ENCODE measurements around the gene SPAG7. TPM values are rescaled to one million over a fixed set of nuclear protein-coding genes. Genes with fewer than 3 reads are reported as not detected.

The SPAG7 gene
- total RNA-seq, 2 experiments from 2014 or later = 60.6 to 65.8 TPM

GRCh38 chr17:4942760-4943508 lies 24.7 kb downstream of the SPAG7 start:
- peak overlapping the region; percentile 90 for H3K4me3 Mint-ChIP-seq
- CTCF ChIA-PET = no interaction called here
- H3K4me1 Mint-ChIP-seq (ENCODE audit: low read depth) = peaks cover 63% of the 10 kb centered on the region
- H3K9me3 Mint-ChIP-seq = no peaks in the 10 kb centered on the region
- intact Hi-C loops (cut with micrococcal nuclease) = loop anchor here (5.0 to 10.0 kb wide), 2 partner anchors 44 to 798 kb away; partner anchors contain the start of genes CAMTA2, CYB5D2 and ZZEF1
- peak overlapping the region; percentile 95 for H3K27ac Mint-ChIP-seq
- peaks cover 83% of the 10 kb centered on the region for H3K36me3 Mint-ChIP-seq
- peaks cover 1% of the 10 kb centered on the region for H3K27me3 Mint-ChIP-seq
- no peak for DNase-seq
- POLR2A ChIA-PET = interaction anchor here (21.0 kb wide), 1 partner anchor 23 kb away, joined by 346 read pairs; the partner anchor contains the start of gene SPAG7

- intact Hi-C loops (cut with micrococcal nuclease) = loop anchor here (2.0 to 10.0 kb wide), 6 partner anchors 38 to 796 kb away; partner anchors contain the start of genes ARRB2, CAMTA2, CHRNE and CYB5D2
- Mint-ChIP-seq H3K4me3 (peak overlapping the region; percentile 90), H3K27me3 (peaks cover 1% of the 10 kb centered on the region), H3K27ac (peak overlapping the region; percentile 95), H3K4me1 (ENCODE audit: low read depth) (peaks cover 58% of the 10 kb centered on the region), H3K36me3 (peaks cover 72% of the 10 kb centered on the region), H3K9me3 (no peaks in the 10 kb centered on the region)
- ChIA-PET CTCF (interaction anchor here (1.6 to 2.1 kb wide), 2 partner anchors 26 to 42 kb away, joined by 5 read pairs; partner anchors contain the start of genes C17orf107 and SPAG7), POLR2A (interaction anchor here (1.0 to 21.0 kb wide), 4 partner anchors 9 to 56 kb away, joined by 3 to 346 read pairs (median 35); partner anchors contain the start of genes ENO3, INCA1, KIF1C and PFN1)
- DNase-seq = no peak
These were observed 26.4 kb downstream of the SPAG7 start for GRCh38 chr17:4941319-4941610.

- Mint-ChIP-seq H3K4me1 (ENCODE audit: low read depth) (peaks cover 55% of the 10 kb centered on the region), H3K9me3 (no peaks in the 10 kb centered on the region), H3K27ac (peak overlapping the region; percentile 95), H3K36me3 (peaks cover 70% of the 10 kb centered on the region), H3K27me3 (peaks cover 1% of the 10 kb centered on the region), H3K4me3 (peak overlapping the region; percentile 90)
- POLR2A ChIA-PET = interaction anchor here (0.6 to 21.0 kb wide), 12 partner anchors 9 to 481 kb away, joined by 3 to 346 read pairs (median 6); partner anchors contain the start of genes C17orf107, CAMTA2, ENO3 and INCA1
- CTCF ChIA-PET = interaction anchor here (0.8 to 2.4 kb wide), 14 partner anchors 11 to 231 kb away, joined by 3 to 13 read pairs (median 4); partner anchors contain the start of genes C17orf107, CHRNE, GLTPD2 and SPAG7
- DNase-seq = peak; percentile 70
- intact Hi-C loops (cut with micrococcal nuclease) = loop anchor here (1.0 to 10.0 kb wide), 8 partner anchors 8 to 796 kb away; partner anchors contain the start of genes ARRB2, CAMTA2, CHRNE and CYB5D2
These were observed 26.9 kb downstream of the SPAG7 start for GRCh38 chr17:4940555-4941318.

GRCh38 chr17:4939796-4940554 lies 27.6 kb downstream of the SPAG7 start, which contains the start of the genes RNF167 and SLC25A11:
RNF167 (plus strand) TSS chr17:4940268; CDS start chr17:4940910, 642 bp downstream.
SLC25A11 (minus strand) TSS chr17:4940046; CDS start chr17:4939910, 136 bp downstream.
- intact Hi-C loops (cut with micrococcal nuclease) = loop anchor here (1.0 to 10.0 kb wide), 9 partner anchors 8 to 795 kb away; partner anchors contain the start of genes ARRB2, CAMTA2, CHRNE and CYB5D2
- H3K4me3 Mint-ChIP-seq = peak within 1 kb of the TSS; percentile 90
- peak within 1 kb of the TSS; percentile 95 for H3K27ac Mint-ChIP-seq
- H3K27me3 Mint-ChIP-seq = peaks cover 1% of the 10 kb centered on the region
- DNase-seq = peak; percentile 97
- no peaks in the 10 kb centered on the region for H3K9me3 Mint-ChIP-seq
- peaks cover 47% of the 10 kb centered on the region for H3K4me1 Mint-ChIP-seq (ENCODE audit: low read depth)
- ChIA-PET CTCF (interaction anchor here (0.8 to 2.4 kb wide), 16 partner anchors 11 to 230 kb away, joined by 3 to 13 read pairs (median 4); partner anchors contain the start of genes C17orf107, CAMTA2, CHRNE and GLTPD2), POLR2A (interaction anchor here (0.6 to 21.0 kb wide), 12 partner anchors 10 to 481 kb away, joined by 3 to 346 read pairs (median 6); partner anchors contain the start of genes C17orf107, CAMTA2, ENO3 and INCA1)
- H3K36me3 Mint-ChIP-seq = peaks cover 64% of the 10 kb centered on the region

- H3K4me3 Mint-ChIP-seq = peak overlapping the region; percentile 90
- peaks cover 59% of the 10 kb centered on the region for H3K36me3 Mint-ChIP-seq
- H3K4me1 Mint-ChIP-seq (ENCODE audit: low read depth) = peaks cover 45% of the 10 kb centered on the region
- POLR2A ChIA-PET = interaction anchor here (1.1 to 21.0 kb wide), 10 partner anchors 10 to 302 kb away, joined by 3 to 346 read pairs (median 6); partner anchors contain the start of genes C17orf107, CAMTA2, ENO3 and INCA1
- no peaks in the 10 kb centered on the region for H3K9me3 Mint-ChIP-seq
- DNase-seq = no peak
- intact Hi-C loops (cut with micrococcal nuclease) = loop anchor here (1.0 kb wide), 1 partner anchor 30 kb away; no protein-coding TSS in a partner anchor
- H3K27ac Mint-ChIP-seq = peak overlapping the region; percentile 95
- CTCF ChIA-PET = interaction anchor here (0.8 to 2.4 kb wide), 12 partner anchors 19 to 230 kb away, joined by 3 to 13 read pairs (median 5); partner anchors contain the start of genes C17orf107, CAMTA2, CHRNE and GLTPD2
- peaks cover 1% of the 10 kb centered on the region for H3K27me3 Mint-ChIP-seq
These were observed 28.1 kb downstream of the SPAG7 start for GRCh38 chr17:4939546-4939795.

GRCh38 chr17:4938688-4939545 lies 28.7 kb downstream of the SPAG7 start:
- peak overlapping the region; percentile 90 for H3K4me3 Mint-ChIP-seq
- CTCF ChIA-PET = interaction anchor here (0.8 to 2.4 kb wide), 9 partner anchors 19 to 229 kb away, joined by 3 to 13 read pairs (median 5); partner anchors contain the start of genes CAMTA2, CHRNE and SPAG7

GRCh38 chr17:4938069-4938491 lies 29.5 kb downstream of the SPAG7 start:
- H3K4me3 Mint-ChIP-seq = peak overlapping the region; percentile 90
- peaks cover 44% of the 10 kb centered on the region for H3K4me1 Mint-ChIP-seq (ENCODE audit: low read depth)
- intact Hi-C loops (cut with micrococcal nuclease) = no loop called here
- DNase-seq = no peak
- H3K27me3 Mint-ChIP-seq = peaks cover 1% of the 10 kb centered on the region
- peak overlapping the region; percentile 95 for H3K27ac Mint-ChIP-seq
- ChIA-PET POLR2A (interaction anchor here (4.2 to 21.0 kb wide), 2 partner anchors 12 to 28 kb away, joined by 64 to 346 read pairs; partner anchors contain the start of genes ENO3, PFN1 and SPAG7), CTCF (interaction anchor here (0.9 to 1.3 kb wide), 2 partner anchors 35 to 94 kb away, joined by 3 read pairs; partner anchors contain the start of gene CHRNE)
- H3K36me3 Mint-ChIP-seq = peaks cover 50% of the 10 kb centered on the region
- H3K9me3 Mint-ChIP-seq = no peaks in the 10 kb centered on the region

More at GRCh38 chr17:4938688-4939545, 28.7 kb downstream of the SPAG7 start:
- Mint-ChIP-seq H3K27ac (peak overlapping the region; percentile 95), H3K27me3 (peaks cover 1% of the 10 kb centered on the region), H3K4me1 (ENCODE audit: low read depth) (peaks cover 45% of the 10 kb centered on the region), H3K9me3 (no peaks in the 10 kb centered on the region), H3K36me3 (peaks cover 55% of the 10 kb centered on the region)
- DNase-seq = no peak
- intact Hi-C loops (cut with micrococcal nuclease) = loop anchor here (1.0 kb wide), 1 partner anchor 30 kb away; no protein-coding TSS in a partner anchor
- POLR2A ChIA-PET = interaction anchor here (1.1 to 21.0 kb wide), 9 partner anchors 11 to 303 kb away, joined by 3 to 346 read pairs (median 7); partner anchors contain the start of genes C17orf107, CAMTA2, ENO3 and PFN1

- Mint-ChIP-seq H3K36me3 (peaks cover 45% of the 10 kb centered on the region), H3K9me3 (no peaks in the 10 kb centered on the region), H3K4me3 (peak overlapping the region; percentile 90), H3K27ac (no peak overlapping the region), H3K27me3 (peaks cover 1% of the 10 kb centered on the region), H3K4me1 (ENCODE audit: low read depth) (peaks cover 39% of the 10 kb centered on the region)
- DNase-seq = no peak
- CTCF ChIA-PET = interaction anchor here (0.9 to 1.3 kb wide), 2 partner anchors 34 to 94 kb away, joined by 3 read pairs; partner anchors contain the start of gene CHRNE
- POLR2A ChIA-PET = interaction anchor here (4.2 to 21.0 kb wide), 2 partner anchors 12 to 29 kb away, joined by 64 to 346 read pairs; partner anchors contain the start of genes ENO3, PFN1 and SPAG7
- intact Hi-C loops (cut with micrococcal nuclease) = no loop called here
These were observed 30.1 kb downstream of the SPAG7 start for GRCh38 chr17:4937553-4937952.

GRCh38 chr17:4936436-4936835 lies 31.2 kb downstream of the SPAG7 start:
- ChIA-PET POLR2A (no interaction called here), CTCF (no interaction called here)
- Mint-ChIP-seq H3K4me1 (ENCODE audit: low read depth) (peaks cover 28% of the 10 kb centered on the region), H3K27me3 (peaks cover 1% of the 10 kb centered on the region), H3K4me3 (no peak overlapping the region), H3K9me3 (no peaks in the 10 kb centered on the region), H3K36me3 (peaks cover 34% of the 10 kb centered on the region), H3K27ac (no peak overlapping the region)
- intact Hi-C loops (cut with micrococcal nuclease) = no loop called here
- DNase-seq = no peak

- Mint-ChIP-seq H3K4me1 (ENCODE audit: low read depth) (peaks cover 24% of the 10 kb centered on the region), H3K9me3 (no peaks in the 10 kb centered on the region), H3K4me3 (no peak overlapping the region), H3K36me3 (peaks cover 26% of the 10 kb centered on the region), H3K27ac (no peak overlapping the region), H3K27me3 (peaks cover 1% of the 10 kb centered on the region)
- intact Hi-C loops (cut with micrococcal nuclease) = no loop called here
- DNase-seq = no peak
- POLR2A ChIA-PET = no interaction called here
- CTCF ChIA-PET = interaction anchor here (0.6 kb wide), 1 partner anchor 27 kb away, joined by 3 read pairs; no protein-coding TSS in a partner anchor
These were observed 32.0 kb downstream of the SPAG7 start for GRCh38 chr17:4935650-4936049.
